ENCODE measurements around the gene OGDH. TPM values are rescaled to one million over a fixed set of nuclear protein-coding genes. Genes with fewer than 3 reads are reported as not detected.
A peak's percentile ranks its signal among the peaks of the same experiment; 100 is the strongest.

OGDH gene
- total and polyA plus RNA-seq, 10 of the 15 experiments (the other 5 are each of a cell fraction or from before 2014, with no cell fraction given), result 4.1 to 103 (median 48.4) TPM

GRCh38 chr7:44633254-44634186 is 27.1 kb downstream of the OGDH start (continued):
- TF ChIP-seq CTCF (IDR thresholded peaks at IDR 0.05 in 2 of 3, conservative IDR thresholded peaks at IDR 0.05 in 1 of 3; ENCODE audit: control insufficient read depth in 2 of 3, extremely low read depth in 1 of 3, insufficient read depth in 1 of 3, low read depth in 3 of 3, low read length in 3 of 3), result no peak
- TF ChIP-seq SREBF1 (IDR thresholded peaks at IDR 0.05; ENCODE audit: low read length), result no peak
- TF ChIP-seq RELA (IDR thresholded peaks at IDR 0.05; ENCODE audit: borderline replicate concordance, partially characterized antibody), result no peak
- TF ChIP-seq GATAD2B (conservative IDR thresholded peaks at IDR 0.05; ENCODE audit: low read depth), result 0 out of 2 replicates have a peak, but pooled peaks have one; percentile 53
- no peak for TF ChIP-seq SREBF2 (IDR thresholded peaks at IDR 0.05; ENCODE audit: low read length)
- TF ChIP-seq MYC (IDR thresholded peaks at IDR 0.05; ENCODE audit: insufficient read depth, insufficient read length, insufficient replicate concordance, low read length, severe bottlenecking), result no peak
- TF ChIP-seq CREB1 (IDR thresholded peaks at IDR 0.05; ENCODE audit: low read depth), result no peak; the same call in 1 of the 2 replicates
- TF ChIP-seq, protein P1, sequence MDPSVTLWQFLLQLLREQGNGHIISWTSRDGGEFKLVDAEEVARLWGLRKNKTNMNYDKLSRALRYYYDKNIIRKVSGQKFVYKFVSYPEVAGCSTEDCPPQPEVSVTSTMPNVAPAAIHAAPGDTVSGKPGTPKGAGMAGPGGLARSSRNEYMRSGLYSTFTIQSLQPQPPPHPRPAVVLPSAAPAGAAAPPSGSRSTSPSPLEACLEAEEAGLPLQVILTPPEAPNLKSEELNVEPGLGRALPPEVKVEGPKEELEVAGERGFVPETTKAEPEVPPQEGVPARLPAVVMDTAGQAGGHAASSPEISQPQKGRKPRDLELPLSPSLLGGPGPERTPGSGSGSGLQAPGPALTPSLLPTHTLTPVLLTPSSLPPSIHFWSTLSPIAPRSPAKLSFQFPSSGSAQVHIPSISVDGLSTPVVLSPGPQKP (IDR thresholded peaks at IDR 0.05; ENCODE audit: low read depth, low read length), result no peak
- TF ChIP-seq RCOR1 (conservative IDR thresholded peaks at IDR 0.05; ENCODE audit: low read depth, low read length), result 0 out of 2 replicates have a peak, but pooled peaks have one; percentile 3
- TF ChIP-seq BCLAF1 (IDR thresholded peaks at IDR 0.05), result no peak
- peak; percentile 85 to 86 for TF ChIP-seq BHLHE40 (IDR thresholded peaks at IDR 0.05; ENCODE audit: borderline replicate concordance in 1 of 2, low read depth in 2 of 2, low read length in 1 of 2)
- TF ChIP-seq ZNF24 (IDR thresholded peaks at IDR 0.05), result 0 out of 2 replicates have a peak, but pooled peaks have one; percentile 18
- TF ChIP-seq, protein P2, sequence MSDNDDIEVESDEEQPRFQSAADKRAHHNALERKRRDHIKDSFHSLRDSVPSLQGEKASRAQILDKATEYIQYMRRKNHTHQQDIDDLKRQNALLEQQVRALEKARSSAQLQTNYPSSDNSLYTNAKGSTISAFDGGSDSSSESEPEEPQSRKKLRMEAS (IDR thresholded peaks at IDR 0.05; ENCODE audit: low read depth, low read length), result no peak
- TF ChIP-seq PML (IDR thresholded peaks at IDR 0.05; ENCODE audit: low read length), result peak; percentile 76
- TF ChIP-seq ASH2L (IDR thresholded peaks at IDR 0.05; ENCODE audit: borderline replicate concordance, low read depth), result no peak
- no peak for TF ChIP-seq WRNIP1 (IDR thresholded peaks at IDR 0.05; ENCODE audit: borderline replicate concordance, low read depth, low read length)
- TF ChIP-seq TBL1XR1 (IDR thresholded peaks at IDR 0.05; ENCODE audit: low read depth, low read length), result peak; percentile 81; the same call in 1 of the 2 replicates
- TF ChIP-seq, protein P3, sequence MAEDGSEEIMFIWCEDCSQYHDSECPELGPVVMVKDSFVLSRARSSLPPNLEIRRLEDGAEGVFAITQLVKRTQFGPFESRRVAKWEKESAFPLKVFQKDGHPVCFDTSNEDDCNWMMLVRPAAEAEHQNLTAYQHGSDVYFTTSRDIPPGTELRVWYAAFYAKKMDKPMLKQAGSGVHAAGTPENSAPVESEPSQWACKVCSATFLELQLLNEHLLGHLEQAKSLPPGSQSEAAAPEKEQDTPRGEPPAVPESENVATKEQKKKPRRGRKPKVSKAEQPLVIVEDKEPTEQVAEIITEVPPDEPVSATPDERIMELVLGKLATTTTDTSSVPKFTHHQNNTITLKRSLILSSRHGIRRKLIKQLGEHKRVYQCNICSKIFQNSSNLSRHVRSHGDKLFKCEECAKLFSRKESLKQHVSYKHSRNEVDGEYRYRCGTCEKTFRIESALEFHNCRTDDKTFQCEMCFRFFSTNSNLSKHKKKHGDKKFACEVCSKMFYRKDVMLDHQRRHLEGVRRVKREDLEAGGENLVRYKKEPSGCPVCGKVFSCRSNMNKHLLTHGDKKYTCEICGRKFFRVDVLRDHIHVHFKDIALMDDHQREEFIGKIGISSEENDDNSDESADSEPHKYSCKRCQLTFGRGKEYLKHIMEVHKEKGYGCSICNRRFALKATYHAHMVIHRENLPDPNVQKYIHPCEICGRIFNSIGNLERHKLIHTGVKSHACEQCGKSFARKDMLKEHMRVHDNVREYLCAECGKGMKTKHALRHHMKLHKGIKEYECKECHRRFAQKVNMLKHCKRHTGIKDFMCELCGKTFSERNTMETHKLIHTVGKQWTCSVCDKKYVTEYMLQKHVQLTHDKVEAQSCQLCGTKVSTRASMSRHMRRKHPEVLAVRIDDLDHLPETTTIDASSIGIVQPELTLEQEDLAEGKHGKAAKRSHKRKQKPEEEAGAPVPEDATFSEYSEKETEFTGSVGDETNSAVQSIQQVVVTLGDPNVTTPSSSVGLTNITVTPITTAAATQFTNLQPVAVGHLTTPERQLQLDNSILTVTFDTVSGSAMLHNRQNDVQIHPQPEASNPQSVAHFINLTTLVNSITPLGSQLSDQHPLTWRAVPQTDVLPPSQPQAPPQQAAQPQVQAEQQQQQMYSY (CRISPR knock-in tag; IDR thresholded peaks at IDR 0.05), result 0 out of 2 replicates have a peak, but pooled peaks have one; percentile 46
